Measurements from ENCODE around the gene IL23A.
A peak's percentile ranks its signal among the peaks of the same experiment; 100 is the strongest.
"Not testable (repeated sequence)": the region's sequence is repeated elsewhere in the genome, so short reads cannot be mapped to it uniquely, and the experiment has no call there.

IL23A gene

GRCh38 chr12:56311003-56311402 is 27.7 kb upstream of the IL23A start:
- H3K27me3 ChIP-seq (ENCODE audit: low read depth): no peaks in the 10 kb centered on the region
- no peak for DNase-seq (ENCODE audit: low spot score in 2 of 2)
- peaks cover 73% of the 10 kb centered on the region for H3K36me3 ChIP-seq (replicated peaks)
- in situ Hi-C loops (cut with MboI; ENCODE audit: low sequenced_read_pairs): no loop called here
- no peak overlapping the region for H3K4me3 ChIP-seq
- H3K4me1 ChIP-seq: peaks cover 7% of the 10 kb centered on the region
- no peaks in the 10 kb centered on the region for H3K9me3 ChIP-seq

- Histone ChIP-seq H3K4me3 (peak overlapping the region; percentile 97), H3K9me3 (no peaks in the 10 kb centered on the region), H3K36me3 (replicated peaks) (peaks cover 61% of the 10 kb centered on the region), H3K4me1 (peaks cover 13% of the 10 kb centered on the region), H3K27me3 (ENCODE audit: low read depth) (no peaks in the 10 kb centered on the region)
- in situ Hi-C loops (cut with MboI; ENCODE audit: low sequenced_read_pairs): no loop called here
- DNase-seq (ENCODE audit: low spot score in 2 of 2): peak in 1 of 2 experiments; percentile 25
Observed at GRCh38 chr12:56315249-56315621, 23.4 kb upstream of the IL23A start.

DNA sequence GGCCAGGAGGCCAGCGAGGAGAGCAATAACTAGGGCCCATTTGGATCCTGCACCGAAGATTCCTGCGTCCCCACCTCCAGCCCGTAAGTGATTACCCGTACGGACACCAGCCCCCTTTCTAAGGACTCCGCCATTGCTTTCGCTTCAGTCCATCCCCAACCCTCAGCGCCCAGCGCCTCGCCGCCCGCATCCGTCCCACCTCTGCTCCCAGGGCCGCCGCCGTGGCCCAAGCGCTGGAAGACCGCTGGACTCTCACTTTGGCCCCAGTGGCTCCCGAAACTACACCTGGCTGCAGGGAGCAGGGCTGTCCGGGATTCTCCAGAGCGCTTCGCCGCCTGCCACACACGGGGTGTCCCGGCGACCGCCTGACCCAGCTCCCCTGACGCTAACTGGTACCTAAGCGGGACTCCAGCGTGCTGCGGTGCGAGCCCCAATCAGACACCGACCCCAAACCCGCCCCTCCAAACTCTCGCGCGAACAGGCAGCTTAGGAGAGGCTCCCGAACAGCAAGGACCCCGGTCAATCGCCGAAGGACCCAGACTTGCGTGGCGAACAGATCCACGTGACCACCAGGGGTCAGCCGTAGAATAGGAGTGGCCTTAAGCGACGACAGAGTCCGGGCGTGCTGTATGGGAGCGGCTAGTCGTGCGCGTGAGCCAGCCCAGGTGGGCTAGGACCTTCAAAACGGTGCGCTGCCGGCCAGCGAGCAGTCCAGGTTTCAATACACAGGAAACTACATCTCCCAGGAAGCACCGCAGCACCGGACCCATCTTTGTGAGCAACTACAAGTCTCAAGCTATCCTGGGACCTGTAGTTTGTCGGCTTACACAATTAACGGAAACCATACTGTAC is 22.8 kb upstream of the IL23A start, which contains the start of gene CNPY2:
CNPY2 (minus strand) TSS at position 367 of the 852 bp plus-strand sequence. CDS start 771 bp downstream, outside the sequence.
- in situ Hi-C loops (cut with MboI; ENCODE audit: low sequenced_read_pairs): no loop called here
- no peaks in the 10 kb centered on the region for H3K27me3 ChIP-seq (ENCODE audit: low read depth)
- no peaks in the 10 kb centered on the region for H3K9me3 ChIP-seq
- H3K4me3 ChIP-seq: peak within 1 kb of the TSS; percentile 97
- peaks cover 13% of the 10 kb centered on the region for H3K4me1 ChIP-seq
- peaks cover 60% of the 10 kb centered on the region for H3K36me3 ChIP-seq (replicated peaks)
- peak; percentile 95 to 99 for DNase-seq (ENCODE audit: low spot score in 2 of 2)

GRCh38 chr12:56317675-56318074 is 21.0 kb upstream of the IL23A start:
- in situ Hi-C loops (cut with MboI; ENCODE audit: low sequenced_read_pairs): no loop called here
- no peaks in the 10 kb centered on the region for H3K9me3 ChIP-seq
- H3K4me3 ChIP-seq: no peak overlapping the region
- H3K36me3 ChIP-seq (replicated peaks): peaks cover 53% of the 10 kb centered on the region
- H3K27me3 ChIP-seq (ENCODE audit: low read depth): no peaks in the 10 kb centered on the region
- H3K4me1 ChIP-seq: peaks cover 13% of the 10 kb centered on the region
- DNase-seq (ENCODE audit: low spot score in 2 of 2): peak in 1 of 2 experiments; percentile 14

- peaks cover 6% of the 10 kb centered on the region for H3K4me1 ChIP-seq
- in situ Hi-C loops (cut with MboI; ENCODE audit: low sequenced_read_pairs): no loop called here
- H3K9me3 ChIP-seq: no peaks in the 10 kb centered on the region
- DNase-seq (ENCODE audit: low spot score in 2 of 2): no peak
- no peak overlapping the region for H3K4me3 ChIP-seq
- no peaks in the 10 kb centered on the region for H3K27me3 ChIP-seq (ENCODE audit: low read depth)
- peaks cover 65% of the 10 kb centered on the region for H3K36me3 ChIP-seq (replicated peaks)
Observed at GRCh38 chr12:56321027-56321426, 17.7 kb upstream of the IL23A start.

GRCh38 chr12:56321610-56322009 is 17.1 kb upstream of the IL23A start:
- H3K4me1 ChIP-seq; in situ Hi-C loops (cut with MboI; ENCODE audit: low sequenced_read_pairs); H3K27me3 ChIP-seq (ENCODE audit: low read depth); H3K4me3 ChIP-seq; H3K9me3 ChIP-seq; DNase-seq (ENCODE audit: low spot score in 2 of 2): not testable (repeated sequence)
- H3K36me3 ChIP-seq (replicated peaks): peaks cover 71% of the 10 kb centered on the region

- H3K36me3 ChIP-seq (replicated peaks): peaks cover 70% of the 10 kb centered on the region
- no peak overlapping the region for H3K4me3 ChIP-seq
- no peaks in the 10 kb centered on the region for H3K27me3 ChIP-seq (ENCODE audit: low read depth)
- H3K9me3 ChIP-seq: no peaks in the 10 kb centered on the region
- in situ Hi-C loops (cut with MboI; ENCODE audit: low sequenced_read_pairs): no loop called here
- no peak for DNase-seq (ENCODE audit: low spot score in 2 of 2)
- no peaks in the 10 kb centered on the region for H3K4me1 ChIP-seq
Observed at GRCh38 chr12:56324206-56324605, 14.5 kb upstream of the IL23A start.

GRCh38 chr12:56326126-56326525 is 12.6 kb upstream of the IL23A start:
- Histone ChIP-seq H3K27me3 (ENCODE audit: low read depth) (no peaks in the 10 kb centered on the region), H3K36me3 (replicated peaks) (peaks cover 56% of the 10 kb centered on the region), H3K4me1 (no peaks in the 10 kb centered on the region), H3K9me3 (no peaks in the 10 kb centered on the region), H3K4me3 (no peak overlapping the region)
- in situ Hi-C loops (cut with MboI; ENCODE audit: low sequenced_read_pairs): no loop called here
- no peak for DNase-seq (ENCODE audit: low spot score in 2 of 2)

GRCh38 chr12:56326533-56326932 is 12.2 kb upstream of the IL23A start:
- Histone ChIP-seq H3K4me3 (no peak overlapping the region), H3K27me3 (ENCODE audit: low read depth) (no peaks in the 10 kb centered on the region), H3K4me1 (no peaks in the 10 kb centered on the region), H3K9me3 (no peaks in the 10 kb centered on the region), H3K36me3 (replicated peaks) (peaks cover 56% of the 10 kb centered on the region)
- no peak for DNase-seq (ENCODE audit: low spot score in 2 of 2)
- in situ Hi-C loops (cut with MboI; ENCODE audit: low sequenced_read_pairs): no loop called here

GRCh38 chr12:56330936-56331490 is 7.7 kb upstream of the IL23A start:
- peaks cover 17% of the 10 kb centered on the region for H3K36me3 ChIP-seq (replicated peaks)
- in situ Hi-C loops (cut with MboI; ENCODE audit: low sequenced_read_pairs): no loop called here
- no peak for DNase-seq (ENCODE audit: low spot score in 2 of 2)
- H3K4me1 ChIP-seq: peaks cover 10% of the 10 kb centered on the region
- H3K4me3 ChIP-seq: no peak overlapping the region
- no peaks in the 10 kb centered on the region for H3K27me3 ChIP-seq (ENCODE audit: low read depth)
- H3K9me3 ChIP-seq: no peaks in the 10 kb centered on the region

GRCh38 chr12:56332512-56333196 is 6.0 kb upstream of the IL23A start:
- Histone ChIP-seq H3K27me3 (ENCODE audit: low read depth) (no peaks in the 10 kb centered on the region), H3K4me3 (peak overlapping the region; percentile 44), H3K9me3 (no peaks in the 10 kb centered on the region), H3K36me3 (replicated peaks) (0 out of 2 replicates have a peak, but pooled peaks cover 2% of the 10 kb centered on the region), H3K4me1 (peaks cover 10% of the 10 kb centered on the region)
- in situ Hi-C loops (cut with MboI; ENCODE audit: low sequenced_read_pairs): no loop called here
- no peak for DNase-seq (ENCODE audit: low spot score in 2 of 2)

GRCh38 chr12:56333197-56333678 is 5.4 kb upstream of the IL23A start:
- H3K27me3 ChIP-seq (ENCODE audit: low read depth): no peaks in the 10 kb centered on the region
- in situ Hi-C loops (cut with MboI; ENCODE audit: low sequenced_read_pairs): no loop called here
- no peaks in the 10 kb centered on the region for H3K9me3 ChIP-seq
- peak overlapping the region; percentile 44 for H3K4me3 ChIP-seq
- peak; percentile 17 for DNase-seq (ENCODE audit: low spot score in 2 of 2)
- peaks cover 10% of the 10 kb centered on the region for H3K4me1 ChIP-seq
- no peaks in the 10 kb centered on the region for H3K36me3 ChIP-seq (replicated peaks)

DNA sequence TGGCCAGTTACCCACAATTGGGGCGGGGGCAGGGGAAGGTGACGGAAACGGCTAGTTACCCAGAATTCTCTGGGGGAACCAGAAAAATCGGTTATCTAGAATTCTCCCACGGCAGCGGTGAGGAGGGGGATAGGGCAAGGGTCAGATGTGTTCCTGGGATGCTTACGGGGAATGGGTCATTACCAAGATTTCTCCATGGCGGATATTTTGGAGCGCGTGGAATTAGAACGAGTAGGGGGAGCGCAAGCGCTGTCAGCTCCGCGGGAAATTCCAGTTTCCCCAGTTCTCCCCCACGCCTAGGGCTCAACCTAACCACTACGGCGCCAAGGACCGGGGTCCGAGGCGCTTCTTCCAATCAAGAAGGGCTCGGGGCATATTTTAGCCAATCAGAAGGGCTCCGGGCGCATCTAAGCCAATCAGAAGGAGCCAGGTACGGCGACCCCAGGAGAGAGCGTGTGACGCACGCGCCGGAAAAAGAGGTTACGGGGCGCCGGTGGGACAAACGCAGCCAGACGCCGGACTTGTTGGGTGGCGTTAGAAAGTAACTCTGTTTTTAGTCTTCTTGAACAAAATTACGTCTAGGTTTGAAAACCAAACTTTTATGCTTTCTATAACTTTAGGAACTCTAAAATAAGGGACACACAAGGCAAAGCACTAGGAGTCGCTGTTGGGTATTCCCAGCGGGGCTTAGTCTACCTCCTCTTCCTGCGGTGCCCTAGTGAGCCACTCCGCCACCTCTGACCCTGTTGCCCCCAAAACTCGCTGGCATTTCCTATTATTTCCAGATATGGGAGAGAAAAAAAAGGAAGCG is 4.8 kb upstream of the IL23A start, which contains the start of gene PAN2:
PAN2 (minus strand) TSS at position 322 of the 811 bp plus-strand sequence. CDS start 906 bp downstream, outside the sequence.
- DNase-seq (ENCODE audit: low spot score in 2 of 2): peak; percentile 96
- Histone ChIP-seq H3K4me3 (peak within 1 kb of the TSS; percentile 44), H3K4me1 (peaks cover 10% of the 10 kb centered on the region), H3K36me3 (replicated peaks) (no peaks in the 10 kb centered on the region), H3K9me3 (no peaks in the 10 kb centered on the region), H3K27me3 (ENCODE audit: low read depth) (no peaks in the 10 kb centered on the region)
- in situ Hi-C loops (cut with MboI; ENCODE audit: low sequenced_read_pairs): no loop called here
